Right ventricle myocardium inferior (tissue), 1 donor: ENCODE measurements around the gene MAP3K20. TPM values are rescaled to one million over a fixed set of nuclear protein-coding genes. Genes with fewer than 3 reads are reported as not detected.
"Not testable (repeated sequence)": the region's sequence is repeated elsewhere in the genome, so short reads cannot be mapped to it uniquely, and the experiment has no call there.

Experiments used
- ATAC-seq: fragments of 200-7000 bp; cut with Tn5 transposase; one replicate; pipeline ENCODE4 v1.9.1; 2020; ENCODE audit warnings: mild to moderate bottlenecking, moderate library complexity
- DNase-seq: peaks from one replicate; pipeline ENCODE4 v3.0.0; 2021; ENCODE audit errors: missing footprints
- intact Hi-C: fragments of 100-400 bp; cut with DNase I; formaldehyde crosslinking; loops from one replicate; pipeline ENCODE4 v1.11.0; 2022
- long read RNA-seq: library from polyadenylated mRNA; unstranded; transcript quantifications from one replicate; pipeline ENCODE4 v2.0.0, GENCODE V29; 2021
- total RNA-seq: library from RNA; stranded (reverse); fragmentation: NEBNext Ultra II Directional; extraction: Animal tissue kit (Norgen Biotek cat#: 25700); gene quantifications from one replicate; pipeline ENCODE4 v1.2.1, GENCODE V29; 2021
- donor health status: DM: no; HTN: yes; CAD: no; lungs with severe emphysema.

The MAP3K20 gene
- 435 TPM for total RNA-seq
- long read RNA-seq, full-length matches to known transcripts, result 117 of 217 reads
- long read RNA-seq, partial matches to known transcripts, result 47 of 217 reads
- long read RNA-seq, other reads (novel, unspliced or antisense), result 53 of 217 reads

DNA sequence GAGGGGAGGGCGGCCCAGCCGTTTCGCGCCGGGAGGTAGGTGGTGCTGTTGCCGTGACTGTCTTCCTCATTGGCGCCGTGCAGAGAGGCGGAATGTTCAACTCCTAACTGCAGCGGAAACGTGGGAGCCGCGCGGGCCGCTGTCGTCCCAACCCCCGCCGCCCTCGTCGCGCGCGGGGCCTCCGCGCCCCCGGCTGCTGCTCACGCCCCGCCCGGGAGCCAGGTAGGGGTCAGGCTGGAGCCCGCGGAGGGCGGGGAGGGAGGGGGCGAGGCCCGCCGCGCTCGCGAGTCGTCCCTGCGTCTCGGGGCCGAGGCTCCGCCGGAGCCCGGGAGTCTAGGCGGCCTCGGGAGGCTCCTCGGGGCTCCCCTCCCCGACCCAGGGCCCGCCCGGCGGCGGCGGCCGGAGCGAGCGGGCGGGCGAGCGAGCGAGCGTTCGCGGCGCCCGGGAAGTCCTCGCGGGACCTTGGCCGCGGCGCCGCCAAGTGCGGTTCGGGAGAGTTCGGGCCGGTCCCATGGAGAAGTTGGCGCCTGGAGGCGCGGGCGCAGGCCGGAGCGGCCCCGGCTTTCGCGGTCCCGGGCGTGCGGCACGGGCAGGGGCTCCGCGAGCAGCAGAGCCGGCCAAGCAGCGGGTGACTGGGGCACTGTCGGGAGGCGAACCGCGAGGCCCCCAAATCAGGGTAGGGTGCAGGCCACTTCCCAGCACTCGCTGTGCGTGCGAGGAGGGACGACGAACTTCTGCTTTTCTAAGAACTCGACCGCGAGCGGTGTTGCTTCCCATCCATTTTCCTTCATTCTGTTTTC, at the start of gene MAP3K20:
Gene MAP3K20 (plus strand): TSS at position 66 of the 800 bp plus-strand sequence. CDS start 15,186 bp downstream, outside the sequence.
- ATAC-seq (peak; percentile 89), DNase-seq (peak; percentile 90)
- intact Hi-C loops, result loop anchor here (1.0 to 2.0 kb wide), 3 partner anchors 39 to 134 kb away; no protein-coding TSS in a partner anchor

DNA sequence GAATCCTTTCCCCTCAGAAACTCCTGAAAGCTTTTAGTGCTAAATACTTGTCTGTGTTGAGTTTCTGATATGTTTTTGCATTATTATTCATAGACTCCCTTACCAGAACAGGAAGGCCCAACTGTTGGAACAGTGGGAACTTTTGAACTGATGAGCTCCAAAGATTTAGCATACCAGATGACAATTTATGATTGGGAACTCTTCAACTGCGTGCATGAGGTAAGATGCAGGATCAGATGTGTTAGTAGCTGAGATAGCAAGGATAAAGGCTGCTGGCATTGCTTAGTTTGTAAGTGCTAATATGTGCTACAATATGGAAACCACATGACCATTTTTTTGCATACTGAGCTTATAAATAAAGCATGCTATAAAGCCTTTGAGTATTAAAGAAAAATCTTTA, 49.2 kb upstream of the MAP3K20 start:
- intact Hi-C loops, result loop anchor here (5.0 to 10.0 kb wide), 3 partner anchors 66 to 328 kb away; partner anchors contain the start of gene CDCA7
- no peak for ATAC-seq
- no peak for DNase-seq

- DNase-seq (no peak), ATAC-seq (peak; percentile 81)
- intact Hi-C loops, result loop anchor here (1.0 to 10.0 kb wide), 5 partner anchors 48 to 327 kb away; partner anchors contain the start of genes CDCA7 and MAP3K20
Measured at GRCh38 chr2:173027181-173028128, 48.2 kb upstream of the MAP3K20 start.

DNA sequence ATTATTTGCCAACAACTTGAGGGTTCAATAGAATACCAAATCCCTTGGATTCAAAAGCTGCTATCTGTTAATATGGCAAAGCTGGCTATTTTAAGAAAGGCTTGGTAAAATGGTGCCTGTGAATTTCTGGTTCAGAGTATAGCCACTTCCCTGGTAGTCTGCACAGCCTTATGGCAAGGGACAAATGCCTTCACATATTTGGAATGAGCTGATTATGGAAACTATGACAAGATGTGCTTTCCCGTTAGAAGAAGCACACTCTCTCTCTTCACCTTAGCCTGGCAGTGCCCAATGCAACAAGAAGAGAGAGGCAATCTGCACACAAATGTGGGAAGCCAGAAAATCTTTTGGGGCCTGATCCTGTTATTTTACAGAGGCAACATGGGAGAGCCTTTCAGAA, 47.5 kb upstream of the MAP3K20 start:
- DNase-seq (no peak), ATAC-seq (peak; percentile 46)
- intact Hi-C loops, result loop anchor here (5.0 to 10.0 kb wide), 3 partner anchors 64 to 327 kb away; partner anchors contain the start of gene CDCA7

DNA sequence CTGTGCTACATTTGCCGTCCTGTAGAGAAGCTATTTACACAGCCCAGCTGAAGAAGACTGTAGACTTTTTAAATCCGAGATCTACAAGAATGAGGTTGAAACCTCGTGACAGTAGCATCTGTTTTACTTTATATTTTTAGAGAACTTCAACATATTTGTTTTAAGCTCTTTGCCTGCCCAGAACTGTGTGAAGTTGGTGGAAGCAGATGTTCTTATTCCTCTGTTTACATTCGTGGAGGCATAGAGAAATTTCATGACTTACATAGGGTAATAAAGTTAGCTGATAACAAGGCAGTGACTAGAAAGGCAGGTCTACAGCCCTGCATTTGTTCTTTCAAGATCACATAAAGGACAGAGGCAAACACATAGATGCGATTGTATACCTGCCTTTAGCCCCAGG, 47.0 kb upstream of the MAP3K20 start:
- intact Hi-C loops, result loop anchor here (5.0 to 10.0 kb wide), 3 partner anchors 64 to 326 kb away; partner anchors contain the start of gene CDCA7
- no peak for ATAC-seq
- no peak for DNase-seq

- ATAC-seq (no peak), DNase-seq (no peak)
- intact Hi-C loops, result no loop called here
Measured at GRCh38 chr2:173030561-173031490, 44.8 kb upstream of the MAP3K20 start.

- intact Hi-C loops, result no loop called here
- peak; percentile 53 for DNase-seq
- no peak for ATAC-seq
Measured at GRCh38 chr2:173032032-173032431, 43.6 kb upstream of the MAP3K20 start.

GRCh38 chr2:173033084-173033483, 42.6 kb upstream of the MAP3K20 start:
- intact Hi-C loops, result no loop called here
- DNase-seq (no peak), ATAC-seq (no peak)

DNA sequence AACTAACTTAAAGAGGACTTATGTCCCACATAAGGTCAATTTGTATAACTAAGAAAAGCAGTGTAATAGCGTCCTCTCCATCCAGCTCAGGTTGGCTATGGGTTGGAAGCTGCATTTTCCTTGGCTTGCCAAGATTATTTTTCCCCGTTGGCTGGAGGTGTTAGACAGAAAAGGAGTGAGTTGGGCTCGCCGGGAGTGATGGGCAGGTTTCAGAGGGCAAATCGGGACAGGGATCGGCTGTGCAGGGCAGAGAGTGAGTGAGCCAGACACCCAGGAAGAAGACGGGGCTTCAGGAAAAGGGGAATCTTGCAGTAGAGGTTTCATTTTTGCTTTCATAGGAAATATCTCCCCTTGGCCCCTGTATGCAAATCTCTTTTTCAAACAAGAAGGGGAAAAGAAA, 41.5 kb upstream of the MAP3K20 start:
- ATAC-seq (no peak), DNase-seq (no peak)
- intact Hi-C loops, result no loop called here

- intact Hi-C loops, result loop anchor here (2.0 kb wide), 1 partner anchor 39 kb away; no protein-coding TSS in a partner anchor
- ATAC-seq (peak; percentile 85), DNase-seq (no peak)
Measured at GRCh38 chr2:173037245-173038120, 38.2 kb upstream of the MAP3K20 start.

DNA sequence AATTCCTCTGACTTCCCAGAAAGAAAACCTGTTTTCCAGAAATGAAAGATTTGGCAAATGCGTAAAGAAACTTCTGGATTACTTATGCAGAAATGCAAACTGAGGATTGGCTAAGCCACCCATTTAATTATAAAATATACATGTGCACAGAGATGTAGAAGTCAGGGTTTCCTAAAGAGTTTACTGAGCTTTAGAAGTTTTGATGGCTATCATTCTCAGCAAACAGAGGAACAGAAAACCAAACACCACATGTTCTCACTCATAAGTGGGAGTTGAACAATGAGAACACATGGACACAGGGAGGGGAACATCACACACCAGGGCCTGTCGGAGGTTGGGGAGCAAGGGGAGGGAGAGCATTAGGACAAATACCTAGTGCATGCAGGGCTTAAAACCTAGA, 37.4 kb upstream of the MAP3K20 start:
- intact Hi-C loops, DNase-seq, ATAC-seq: not testable (repeated sequence)

- ATAC-seq (no peak), DNase-seq (no peak)
- intact Hi-C loops, result no loop called here
Measured at GRCh38 chr2:173040729-173041128, 34.9 kb upstream of the MAP3K20 start.

GRCh38 chr2:173043476-173043875, 32.2 kb upstream of the MAP3K20 start:
- intact Hi-C loops, result no loop called here
- ATAC-seq, result peak; percentile 69
- DNase-seq, result no peak

DNA sequence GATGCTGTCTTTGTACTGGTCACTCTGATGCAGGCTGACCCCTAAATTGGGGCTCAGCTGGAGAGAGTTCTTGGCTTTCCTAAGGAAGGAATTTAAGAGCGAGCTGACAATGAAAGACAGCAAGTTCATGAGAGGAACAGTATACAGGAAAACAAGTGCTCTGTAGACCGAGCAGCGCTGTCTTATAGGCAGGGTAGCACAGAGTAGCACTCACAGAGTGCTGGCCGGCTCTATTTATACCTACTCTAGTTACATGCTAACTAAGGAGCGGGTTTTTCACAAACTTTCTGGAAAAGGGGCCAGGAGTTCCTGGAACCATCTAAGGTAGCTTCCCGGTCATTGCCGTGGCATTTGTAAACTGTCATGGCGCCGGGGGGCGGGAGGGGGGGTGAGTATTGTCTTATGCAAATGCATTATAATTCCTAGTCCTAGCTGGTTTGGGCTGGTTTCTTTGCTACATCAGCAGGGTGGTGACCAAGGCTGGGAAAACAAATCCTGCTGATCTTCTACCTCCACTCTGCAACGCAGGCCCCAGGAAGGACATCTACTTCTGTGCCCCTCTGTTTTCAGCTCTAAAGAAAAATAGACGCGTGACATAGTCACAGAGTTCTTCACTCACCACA, 31.6 kb upstream of the MAP3K20 start:
- intact Hi-C loops, result no loop called here

DNA sequence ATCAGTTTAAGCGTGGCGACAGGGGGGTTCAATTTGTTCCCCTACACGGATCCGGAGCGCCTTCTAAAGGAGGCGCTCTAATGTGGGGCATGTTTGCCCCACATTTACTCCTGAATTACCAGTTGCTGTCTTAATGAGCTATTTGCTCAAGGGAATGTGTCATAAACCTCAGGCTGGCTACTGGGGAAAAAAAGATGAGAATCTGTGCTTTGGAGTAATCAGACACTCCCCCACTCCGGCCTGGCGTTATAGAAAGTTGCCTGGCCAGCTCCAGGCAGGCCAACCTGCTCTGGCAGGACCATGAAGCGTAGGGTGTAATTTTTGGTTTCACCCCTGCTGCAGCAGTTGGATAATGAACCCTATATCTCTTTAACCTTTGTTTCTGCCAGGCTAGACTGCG, 31.0 kb upstream of the MAP3K20 start:
- intact Hi-C loops, result no loop called here
- ATAC-seq (no peak), DNase-seq (no peak)

More for the DNA sequence above, 31.6 kb upstream of the MAP3K20 start:
- peak; percentile 4 for ATAC-seq
- DNase-seq, result no peak

DNA sequence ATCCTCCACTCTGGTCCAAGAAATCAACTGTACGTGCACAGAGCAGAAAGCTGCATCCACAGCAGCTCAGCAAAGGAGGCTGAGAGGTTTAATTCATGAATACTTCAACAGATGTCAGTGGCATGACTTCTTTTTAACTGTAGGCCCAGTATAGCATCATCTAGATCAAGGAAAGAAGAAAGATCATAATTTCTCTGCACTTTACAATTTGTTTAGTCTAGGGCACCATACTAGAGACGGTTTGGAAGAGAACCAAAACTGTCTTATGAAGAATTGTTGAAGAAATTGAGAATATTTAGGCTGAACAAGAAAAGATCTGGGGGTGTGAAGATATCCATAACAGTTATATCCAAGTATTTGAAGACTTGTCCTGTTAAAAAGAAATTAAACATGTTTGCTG, 30.5 kb upstream of the MAP3K20 start:
- DNase-seq (no peak), ATAC-seq (no peak)
- intact Hi-C loops, result no loop called here

- intact Hi-C loops, result no loop called here
- DNase-seq (no peak), ATAC-seq (peak; percentile 15)
Measured at GRCh38 chr2:173048522-173048896, 27.1 kb upstream of the MAP3K20 start.
